NCI-H2196 (cell line): ENCODE measurements around the gene COL4A1.
"Not testable (repeated sequence)": the region's sequence is repeated elsewhere in the genome, so short reads cannot be mapped to it uniquely, and the experiment has no call there.

ENCODE experiments used
- DNase-seq: peaks from one replicate; lab custom pipeline; 2025; ENCODE audit not compliant: unreplicated experiment; lab: John Stamatoyannopoulos, UW

Gene COL4A1

DNA sequence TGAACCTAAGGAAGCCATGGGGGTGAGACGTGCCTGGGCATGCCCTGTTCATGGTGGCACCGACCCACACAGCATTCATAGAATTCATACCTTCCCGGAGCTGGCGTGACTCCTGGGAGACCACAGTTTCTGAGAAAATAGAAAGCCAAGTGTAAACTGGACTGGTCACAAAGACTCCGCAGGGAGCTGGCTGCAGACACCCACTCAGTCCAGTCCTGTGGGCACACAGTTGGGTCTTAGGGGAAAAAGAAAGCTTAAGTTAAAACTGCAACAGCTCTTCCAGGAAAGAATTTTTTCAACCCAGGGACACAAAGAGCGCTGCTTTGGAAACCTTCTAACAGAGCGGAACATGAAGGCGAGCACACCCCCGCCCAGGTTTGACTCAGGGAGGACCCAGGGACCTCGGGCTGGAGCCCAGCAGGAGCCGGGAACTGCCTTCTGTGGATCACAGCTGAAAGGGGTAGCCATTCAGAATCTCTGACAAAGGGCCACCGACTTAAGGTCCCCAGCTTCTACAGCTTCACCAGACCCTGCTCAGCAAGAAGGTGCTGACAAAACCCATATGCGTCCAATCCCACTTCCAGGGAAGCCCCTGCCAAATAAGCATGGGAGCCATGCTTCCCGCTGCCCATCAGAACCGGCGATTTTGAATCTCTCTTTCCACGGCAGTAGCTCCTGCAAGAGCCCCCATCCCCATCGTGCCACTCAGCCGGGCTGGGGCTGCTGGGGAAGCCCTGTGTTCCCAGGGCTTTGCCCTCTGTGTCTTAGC, 183.7 kb downstream of the COL4A1 start:
- DNase-seq = no peak

DNA sequence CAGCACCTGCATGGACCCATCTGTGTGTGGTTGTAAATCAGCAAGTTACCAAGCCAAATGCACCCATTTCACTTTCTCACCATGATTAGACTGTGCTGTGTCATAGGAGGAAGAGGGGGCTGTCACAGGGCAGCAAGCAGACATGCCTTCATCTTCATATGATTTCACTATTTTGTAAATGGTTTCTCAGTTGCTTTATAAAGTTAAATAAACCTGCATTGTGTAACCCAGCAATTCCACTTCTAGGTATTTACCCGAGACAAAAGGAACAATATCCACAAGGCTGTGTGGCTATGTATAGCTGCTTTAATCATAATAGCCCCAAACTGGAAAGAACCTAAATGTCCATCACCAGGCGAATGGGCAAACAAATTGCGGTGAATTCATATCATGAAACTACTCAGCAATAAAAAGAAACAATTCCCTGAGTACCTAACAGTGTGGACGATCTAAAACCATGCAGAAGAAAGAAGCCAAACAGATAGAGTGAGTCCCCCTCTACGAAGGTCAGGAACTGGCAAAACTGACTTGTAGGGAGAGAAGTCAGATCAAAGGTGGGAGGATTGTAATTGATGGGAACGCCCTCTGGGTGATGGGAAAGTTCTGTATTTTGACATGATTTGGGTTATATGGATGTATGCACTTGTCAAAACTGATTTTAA, 185.4 kb downstream of the COL4A1 start:
- no peak for DNase-seq

DNA sequence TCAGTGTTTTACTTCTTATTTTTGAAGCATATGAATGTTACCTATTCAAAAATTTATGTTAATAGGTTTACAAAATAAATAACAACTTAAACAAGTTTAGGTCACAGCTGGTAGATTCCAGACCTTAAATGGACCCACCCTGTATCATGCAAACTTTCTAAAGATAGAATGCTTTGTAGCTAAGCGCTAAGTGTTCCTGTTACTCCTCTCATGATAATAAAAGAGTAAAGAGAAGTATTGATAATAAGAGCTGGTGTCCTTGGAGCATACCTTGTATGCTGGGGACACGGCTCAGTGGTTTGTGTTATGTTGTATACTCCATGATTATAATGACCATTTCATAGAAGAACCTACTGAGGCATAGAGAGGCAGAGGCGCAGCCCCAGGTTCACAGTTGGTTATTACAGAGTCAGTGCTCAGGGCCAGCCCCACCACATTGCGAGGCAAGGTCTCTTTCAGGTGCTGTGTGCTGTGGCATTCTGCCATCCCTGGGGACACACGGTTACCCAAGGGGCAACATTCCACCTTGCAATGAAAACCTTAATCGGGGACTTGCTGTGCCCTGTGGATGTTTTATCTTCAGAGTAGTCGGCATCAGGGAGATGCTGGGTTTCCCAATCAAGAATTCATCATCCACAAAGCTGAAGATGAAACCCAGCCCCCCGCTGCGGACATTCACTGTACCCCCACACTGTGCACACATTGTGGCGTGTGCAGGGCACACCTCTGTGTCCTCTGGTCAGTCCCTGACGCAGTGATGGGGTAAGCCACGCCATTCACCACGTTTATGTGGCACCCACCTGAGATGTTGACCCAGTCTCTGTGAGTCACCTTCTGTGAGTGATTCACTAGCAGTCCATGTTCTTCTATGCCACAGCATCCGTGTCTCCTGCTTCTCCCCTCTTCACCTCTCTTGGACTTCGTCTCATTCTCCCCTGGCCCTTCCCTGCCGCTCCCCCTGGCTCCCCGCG, 186.7 kb downstream of the COL4A1 start:
- DNase-seq = no peak

DNA sequence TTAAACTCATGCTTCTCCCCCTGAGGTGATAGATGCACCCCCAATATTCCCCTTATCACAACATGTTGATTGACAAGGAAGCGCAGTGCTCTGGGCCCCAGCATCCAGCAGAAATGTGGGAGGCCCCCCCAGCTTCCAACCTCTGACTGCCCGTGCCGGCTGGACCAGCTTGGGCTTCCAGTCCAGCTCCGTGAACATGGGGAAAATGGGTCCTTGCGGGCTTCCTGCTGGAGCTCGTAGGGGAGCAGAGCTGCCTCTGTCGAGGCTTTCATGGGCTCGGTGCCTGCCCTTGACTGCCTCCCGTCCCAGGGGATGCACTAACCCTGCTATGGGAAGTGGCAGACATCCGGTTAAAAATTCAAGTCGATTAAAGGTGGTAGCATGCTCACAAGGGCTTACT, 188.9 kb downstream of the COL4A1 start:
- DNase-seq = no peak

DNA sequence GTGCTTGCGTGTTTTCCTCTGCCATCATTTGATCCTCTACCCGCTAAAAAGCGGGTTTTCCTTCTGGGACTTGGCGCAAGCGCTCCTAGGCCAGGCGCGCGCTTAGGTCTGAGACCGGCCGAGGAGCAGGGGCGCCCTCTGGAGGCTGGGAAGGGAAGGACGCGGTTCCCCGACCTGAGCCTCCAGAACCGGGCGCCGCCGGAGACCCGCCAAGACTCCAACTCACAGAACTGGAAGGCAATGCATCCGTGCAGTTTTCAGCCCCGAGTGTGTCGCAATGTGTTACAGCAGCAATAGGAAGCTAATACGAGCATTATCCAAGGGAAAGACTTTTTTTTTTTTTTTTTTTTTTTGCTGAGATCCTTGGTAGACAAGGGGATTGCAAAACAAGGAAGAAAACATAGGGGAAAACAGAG, 190.9 kb downstream of the COL4A1 start:
- DNase-seq = no peak

DNA sequence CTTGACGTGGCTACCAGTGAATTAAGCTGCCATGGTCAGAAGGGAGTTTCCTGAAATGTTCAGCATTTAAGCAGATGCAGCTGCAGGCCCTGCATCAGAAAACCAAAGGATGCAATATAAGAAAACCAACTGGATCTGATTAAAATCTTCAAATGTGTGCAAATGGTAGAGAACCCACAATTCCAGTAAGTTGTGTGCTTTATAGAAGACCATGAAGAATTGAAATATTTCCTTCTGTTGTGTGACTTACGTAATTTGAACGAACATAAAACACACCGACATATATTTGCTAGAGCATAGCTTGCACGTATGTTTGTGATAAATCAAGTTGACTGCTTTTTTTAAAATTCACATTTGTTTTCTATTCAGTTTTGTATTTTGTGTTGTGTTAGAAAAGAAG, 191.4 kb downstream of the COL4A1 start:
- no peak for DNase-seq

DNA sequence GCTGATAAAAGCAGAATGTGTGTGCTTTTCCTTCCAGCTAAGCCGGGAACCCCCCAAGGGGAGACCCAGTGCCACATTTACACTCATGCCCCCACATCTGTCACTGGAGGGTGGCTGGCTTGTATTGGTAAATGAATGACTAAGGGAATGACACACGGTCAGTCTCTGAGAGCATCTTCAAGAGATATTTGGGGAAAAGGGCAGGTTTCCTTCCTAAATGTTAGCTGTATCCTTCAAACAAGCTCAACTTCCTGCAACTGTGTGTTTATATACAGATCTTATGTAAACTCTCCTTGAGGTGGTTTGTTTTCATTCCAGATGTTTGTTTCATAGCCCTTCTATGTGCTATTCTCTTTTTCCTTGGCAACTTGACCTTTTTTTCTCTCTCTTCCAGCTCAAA, 192.6 kb downstream of the COL4A1 start:
- no peak for DNase-seq

DNA sequence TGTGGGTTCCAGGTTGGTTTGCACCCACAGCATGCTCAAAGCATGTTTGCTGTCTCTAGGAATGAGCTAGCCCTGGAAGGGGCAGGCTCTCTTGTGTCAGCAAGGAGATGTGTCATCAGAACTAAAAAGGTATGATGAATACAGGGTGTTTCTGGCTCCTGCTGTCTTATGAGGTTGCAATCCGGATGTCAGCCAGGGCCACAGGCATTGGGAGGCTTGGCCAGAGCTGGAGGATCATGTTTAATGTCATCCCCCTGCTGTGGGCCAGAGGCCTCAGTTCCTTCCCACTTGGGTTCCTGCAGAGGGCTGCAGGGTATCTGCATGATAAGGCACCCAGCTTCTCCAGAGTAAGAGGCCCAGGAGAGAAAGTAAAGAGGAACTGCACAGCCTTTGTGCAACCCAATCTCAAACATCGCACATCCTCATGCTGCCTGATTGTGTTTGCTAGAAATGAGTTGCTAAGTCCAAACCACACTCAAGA, 193.6 kb downstream of the COL4A1 start:
- DNase-seq = no peak

DNA sequence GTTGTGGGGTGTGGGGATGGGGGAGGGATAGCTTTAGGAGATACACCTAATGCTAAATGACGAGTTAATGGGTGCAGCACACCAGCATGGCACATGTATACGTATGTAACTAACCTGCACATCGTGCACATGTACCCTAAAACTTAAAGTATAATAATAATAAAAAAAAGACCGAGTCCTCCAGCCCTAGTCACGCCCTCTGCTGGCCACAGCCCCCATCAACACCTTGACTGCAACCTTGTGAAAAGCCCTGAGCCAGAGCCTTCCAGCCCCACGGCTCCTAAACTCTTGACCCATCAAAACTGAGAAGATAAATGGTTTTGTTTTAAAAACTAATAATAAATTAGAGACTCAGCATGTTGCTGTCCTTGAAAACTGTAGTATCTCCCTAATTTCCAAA, 194.6 kb downstream of the COL4A1 start:
- not testable (repeated sequence) for DNase-seq

DNA sequence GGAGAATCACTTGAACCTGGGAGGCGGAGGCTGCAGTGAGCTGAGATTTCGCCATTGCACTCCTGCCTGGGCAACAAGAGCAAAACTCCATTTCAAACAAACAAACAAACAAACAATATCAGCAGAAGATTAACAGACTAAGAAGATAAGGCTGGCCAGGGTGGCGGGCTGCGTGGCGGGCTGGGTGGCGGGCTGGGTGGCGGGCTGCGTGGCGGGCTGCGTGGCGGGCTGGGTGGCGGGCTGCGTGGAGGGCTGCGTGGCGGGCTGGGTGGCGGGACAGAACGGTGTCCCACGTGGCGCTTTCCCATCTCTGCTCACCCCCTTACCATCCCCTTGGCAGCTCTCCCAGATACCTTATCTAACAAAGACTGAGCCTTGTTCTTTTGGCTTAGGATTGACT, 196.2 kb downstream of the COL4A1 start:
- no peak for DNase-seq

DNA sequence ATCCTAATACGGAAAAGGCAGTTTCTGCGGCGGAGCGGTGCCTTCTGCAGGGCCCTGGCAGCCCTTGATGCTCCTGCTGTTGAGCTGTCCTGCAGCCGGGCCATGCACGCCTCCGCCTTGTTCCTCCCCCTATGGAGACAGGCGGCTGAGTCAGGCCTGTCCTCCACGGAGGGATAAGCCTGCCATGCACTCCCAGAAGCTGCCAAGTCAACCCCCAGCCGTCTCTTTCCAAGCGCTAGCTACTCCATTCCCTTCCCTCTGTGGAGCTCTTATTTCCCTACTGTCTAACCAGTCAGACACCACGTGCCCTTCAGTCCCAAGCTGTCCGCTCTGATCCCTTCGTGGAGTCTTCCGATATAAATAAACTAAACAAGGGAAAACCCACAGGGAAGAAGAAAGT, 197.0 kb downstream of the COL4A1 start:
- no peak for DNase-seq

DNA sequence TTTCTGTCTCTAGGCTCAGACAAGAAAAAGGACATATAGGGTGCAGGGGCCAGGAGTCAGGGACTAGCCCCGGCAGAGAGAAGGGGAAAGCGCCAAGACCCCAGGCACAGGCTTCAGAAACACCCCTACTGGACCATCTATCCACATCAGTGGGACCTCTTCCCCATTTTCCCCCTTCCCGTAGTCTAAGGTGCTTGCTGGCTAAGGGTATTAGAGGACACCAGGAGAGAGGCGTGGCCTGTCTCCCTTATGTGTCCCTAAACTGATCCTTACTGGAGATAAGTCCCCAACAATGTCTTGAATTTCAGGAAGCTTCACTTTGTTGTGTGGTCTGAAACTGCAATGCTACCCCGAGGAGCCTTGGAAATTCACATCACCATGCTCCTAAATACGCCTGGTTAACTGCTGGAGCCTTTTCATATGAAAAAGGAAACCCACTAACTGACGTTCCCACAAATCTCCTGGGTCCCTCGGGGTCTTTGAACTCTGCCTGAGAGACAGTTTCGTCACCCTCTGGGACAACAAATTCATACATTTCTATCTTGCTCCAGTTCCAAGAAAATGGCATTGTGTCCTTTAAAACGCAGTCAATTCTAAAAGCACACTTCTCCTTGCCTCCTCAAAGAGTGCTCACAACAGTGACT, 197.7 kb downstream of the COL4A1 start:
- DNase-seq = no peak

DNA sequence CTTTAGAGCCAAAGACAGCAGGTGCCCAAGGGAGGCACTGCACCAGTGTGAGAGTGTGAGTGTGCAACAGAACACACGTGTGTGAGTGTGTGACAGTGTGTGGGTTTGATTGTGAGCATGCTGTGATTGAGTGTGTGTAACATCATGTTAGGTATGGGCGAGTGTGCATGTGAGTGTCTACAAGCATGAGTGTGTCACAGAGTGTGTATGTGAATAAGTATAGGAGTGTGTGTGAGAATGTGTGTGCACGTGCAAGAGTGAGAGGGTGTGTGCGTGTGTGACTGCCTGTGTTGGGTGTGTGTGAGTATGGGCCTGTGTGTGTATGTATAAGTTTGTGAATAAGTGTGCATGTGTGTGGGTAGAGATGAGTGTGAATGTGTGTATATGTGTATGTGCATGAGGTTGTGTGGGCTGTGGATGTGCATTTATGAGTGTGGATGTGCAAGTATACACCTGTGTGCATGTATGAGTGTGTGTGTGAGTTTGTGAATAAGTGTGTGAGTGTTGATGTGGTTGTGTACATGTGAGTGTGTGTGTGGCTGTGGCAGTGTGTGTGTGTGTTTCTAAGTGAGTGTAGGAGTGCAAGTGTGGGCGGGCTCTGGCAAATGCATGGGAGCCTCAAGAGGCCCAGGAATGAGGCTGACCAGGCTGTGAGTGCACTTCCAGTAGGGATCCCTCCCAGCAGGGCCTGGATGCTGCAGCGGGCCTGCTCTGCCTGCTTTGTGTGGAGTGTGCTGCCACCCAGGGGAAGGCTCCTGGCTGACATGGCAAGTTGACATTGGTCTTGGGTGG, 198.4 kb downstream of the COL4A1 start:
- DNase-seq = peak; percentile 41

DNA sequence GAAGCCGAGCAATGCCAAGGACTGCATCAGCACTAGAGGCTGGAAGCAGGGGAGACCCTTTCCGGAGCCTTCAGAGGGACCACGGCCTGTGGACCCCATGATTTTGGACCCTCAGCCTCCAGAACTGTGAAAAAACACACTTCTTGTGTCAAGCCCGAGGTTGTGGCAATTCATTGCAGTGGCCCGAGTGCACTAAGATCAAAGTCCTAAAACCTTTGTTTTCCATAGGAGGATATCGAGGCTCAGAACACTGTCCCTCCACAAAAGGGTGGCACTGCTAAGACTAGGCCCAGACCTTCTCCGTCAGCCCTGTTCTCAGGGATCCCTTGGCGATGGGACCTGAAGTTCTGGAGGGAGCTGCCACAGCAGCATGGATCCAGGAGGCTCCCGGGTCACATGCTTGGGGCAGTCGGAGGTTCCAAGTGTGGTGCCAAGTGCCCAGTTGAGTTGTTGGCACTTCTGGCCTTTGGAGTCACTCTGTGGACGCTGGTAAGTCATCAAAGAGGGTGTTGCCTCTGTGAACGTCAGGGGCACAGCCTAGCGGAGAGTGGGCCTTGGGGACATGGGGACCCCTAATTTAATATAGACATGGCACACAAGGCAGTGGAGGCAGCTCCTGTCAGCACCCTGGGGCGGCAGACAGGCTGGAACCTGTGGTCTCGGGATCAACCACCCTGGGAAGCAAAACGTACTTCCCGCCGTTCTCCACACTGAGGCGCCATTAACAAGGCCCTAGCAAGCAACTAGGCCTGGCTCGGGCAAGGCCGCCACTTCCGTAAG, 199.2 kb downstream of the COL4A1 start:
- DNase-seq = no peak

DNA sequence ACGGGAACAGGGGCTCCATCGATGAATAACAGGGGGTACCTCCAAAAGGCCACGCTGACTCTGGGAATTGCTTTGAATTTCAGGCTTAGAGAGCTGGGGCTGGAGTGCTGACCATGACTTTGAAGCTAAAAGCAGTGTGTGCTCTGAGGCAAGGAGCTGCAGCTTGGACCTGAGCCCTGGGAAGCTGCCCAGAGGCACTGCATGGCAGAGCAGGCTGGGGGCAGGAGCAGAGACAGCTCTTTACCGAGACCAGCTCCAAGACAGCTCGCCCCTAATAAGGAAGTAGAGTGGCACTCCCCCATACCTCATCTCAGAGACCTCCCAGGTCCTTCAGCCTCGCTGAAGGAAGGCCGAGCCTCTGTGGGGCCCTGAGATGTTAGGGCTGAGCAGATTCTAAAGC, 200.2 kb downstream of the COL4A1 start:
- DNase-seq = peak; percentile 2

DNA sequence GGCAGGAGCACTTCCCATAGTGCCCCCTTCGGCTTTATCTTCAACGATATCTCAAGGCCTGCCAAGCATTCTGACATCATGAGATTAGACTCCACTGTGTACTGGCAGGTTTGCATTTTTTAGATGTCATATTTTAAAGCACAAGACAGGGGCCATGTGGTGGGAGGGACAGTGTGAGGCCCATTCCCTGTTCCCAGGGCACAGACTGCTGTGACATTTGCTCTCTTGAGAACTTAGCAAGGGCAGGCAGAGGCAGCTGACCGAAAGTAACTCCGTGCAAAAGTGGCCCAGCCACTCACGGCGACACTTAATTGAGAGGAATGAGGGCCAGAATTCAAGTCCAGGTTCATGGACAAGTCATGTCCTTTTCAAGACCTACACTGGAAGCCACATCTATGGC, 201.8 kb downstream of the COL4A1 start:
- DNase-seq = no peak

DNA sequence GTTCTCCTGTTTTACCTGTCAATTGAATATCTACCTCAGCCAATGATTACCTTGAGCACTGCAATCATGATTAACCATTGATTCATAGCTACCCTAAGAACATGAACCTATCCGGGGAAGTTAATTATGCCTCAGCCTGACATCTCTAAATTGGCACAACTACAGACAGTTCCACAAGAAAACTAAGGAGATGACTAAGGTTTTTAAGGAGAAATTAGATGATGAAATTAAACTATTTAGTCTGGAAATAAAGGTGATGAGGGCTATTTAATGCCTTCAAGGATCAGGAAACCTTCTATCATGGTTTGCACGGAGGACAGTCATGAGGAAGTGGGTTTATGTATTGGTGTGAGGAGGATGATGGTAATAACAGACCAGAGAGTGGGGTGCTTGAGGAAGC, 203.4 kb downstream of the COL4A1 start:
- DNase-seq = no peak

DNA sequence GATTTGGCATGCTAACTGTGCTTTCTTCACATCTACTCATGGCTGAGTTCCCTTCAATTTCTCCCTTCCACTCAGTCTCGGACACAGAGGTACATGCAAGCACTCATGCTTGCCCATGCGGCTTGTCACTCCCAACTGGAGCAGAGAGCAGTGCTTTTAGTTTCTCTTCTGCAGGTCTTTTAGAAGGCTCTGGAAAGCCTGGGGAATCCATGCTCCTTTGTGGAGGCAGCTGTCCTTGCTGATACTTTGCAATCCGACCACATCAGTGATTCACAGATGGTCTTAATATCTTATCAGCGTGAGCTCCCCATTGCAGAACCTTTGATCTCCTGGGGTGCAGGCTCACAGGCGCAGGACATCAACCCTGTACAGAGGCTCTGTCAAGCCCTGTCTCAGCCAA, 203.9 kb downstream of the COL4A1 start:
- no peak for DNase-seq

DNA sequence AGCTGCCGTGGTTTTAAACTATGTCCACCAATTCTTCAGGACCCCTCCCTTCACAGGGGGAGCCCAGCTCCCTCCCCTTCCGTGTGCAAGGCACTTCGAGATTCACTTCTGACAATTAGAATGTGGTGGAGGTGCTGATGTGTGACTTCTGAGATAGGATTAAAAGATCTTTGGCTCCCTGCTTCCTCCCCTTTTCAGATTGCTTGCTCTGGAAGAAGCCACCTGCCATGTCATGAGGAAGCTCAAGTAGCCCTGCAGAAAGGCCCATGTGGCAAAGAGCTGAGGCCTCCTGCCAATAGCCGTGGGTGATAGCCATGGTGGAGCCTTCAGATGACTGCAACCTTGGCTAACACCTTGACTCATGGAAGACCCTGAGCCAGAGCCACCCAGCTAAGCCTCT, 204.9 kb downstream of the COL4A1 start:
- DNase-seq = no peak
